HEK293 (cell line): ENCODE data around the gene ZNF296.

Experiments used
- ATF2 ChIP-seq: fragments of 450-650 bp; formaldehyde crosslinking; IDR thresholded peaks from 2 replicates; pipeline ENCODE4 v1.5.1; 2016; ENCODE audit warnings: missing biosample characterization, missing genetic modification characterization, low read depth
- BCL6B ChIP-seq: fragments of 450-650 bp; formaldehyde crosslinking; IDR thresholded peaks from 2 replicates; pipeline ENCODE4 v1.5.1; 2017; ENCODE audit warnings: missing biosample characterization, missing genetic modification characterization
- CTCF ChIP-seq: fragments of 450-650 bp; formaldehyde crosslinking; IDR thresholded peaks from 2 replicates; pipeline ENCODE4 v1.5.1; 2016; ENCODE audit warnings: missing biosample characterization, missing genetic modification characterization
- KLF7 ChIP-seq: fragments of 450-650 bp; formaldehyde crosslinking; IDR thresholded peaks from 2 replicates; pipeline ENCODE4 v1.5.1; 2016; ENCODE audit warnings: missing biosample characterization, missing genetic modification characterization, borderline replicate concordance
- MYNN ChIP-seq: fragments of 450-650 bp; formaldehyde crosslinking; IDR thresholded peaks from 2 replicates; pipeline ENCODE4 v1.5.1; 2016; ENCODE audit warnings: missing biosample characterization, missing genetic modification characterization, borderline replicate concordance
- ZBTB10 ChIP-seq: fragments of 450-650 bp; formaldehyde crosslinking; IDR thresholded peaks from 2 replicates; pipeline ENCODE4 v1.5.1; 2016; ENCODE audit warnings: missing biosample characterization, missing genetic modification characterization
- ZBTB48 ChIP-seq: fragments of 450-650 bp; formaldehyde crosslinking; IDR thresholded peaks from 2 replicates; pipeline ENCODE4 v1.5.1; 2016; ENCODE audit warnings: missing biosample characterization, missing genetic modification characterization
- ZFP69B ChIP-seq: fragments of 450-650 bp; formaldehyde crosslinking; IDR thresholded peaks from 2 replicates; pipeline ENCODE4 v1.5.1; 2016; ENCODE audit warnings: missing biosample characterization, missing genetic modification characterization
- ZNF133 ChIP-seq: fragments of 450-650 bp; formaldehyde crosslinking; IDR thresholded peaks from 2 replicates; pipeline ENCODE4 v1.5.1; 2016; ENCODE audit warnings: missing biosample characterization, missing genetic modification characterization
- ZNF221 ChIP-seq: fragments of 450-650 bp; formaldehyde crosslinking; IDR thresholded peaks from 2 replicates; pipeline ENCODE4 v1.5.1; 2017; ENCODE audit warnings: missing biosample characterization, missing genetic modification characterization, borderline replicate concordance
- ZNF426 ChIP-seq: fragments of 450-650 bp; formaldehyde crosslinking; IDR thresholded peaks from 2 replicates; pipeline ENCODE4 v1.5.1; 2017; ENCODE audit warnings: missing biosample characterization, missing genetic modification characterization, mild to moderate bottlenecking, inconsistent platforms, moderate library complexity
- ZNF555 ChIP-seq: fragments of 450-650 bp; formaldehyde crosslinking; conservative IDR thresholded peaks from 2 replicates; pipeline ENCODE4 v1.5.1; 2017; ENCODE audit warnings: missing biosample characterization, mild to moderate bottlenecking, missing genetic modification characterization, inconsistent platforms
- ZNF776 ChIP-seq: fragments of 450-650 bp; formaldehyde crosslinking; IDR thresholded peaks from 2 replicates; pipeline ENCODE4 v1.5.0; 2017; ENCODE audit warnings: missing biosample characterization, missing genetic modification characterization, borderline replicate concordance

- TF ChIP-seq ZNF776 (tag by site-specific recombination) = no peak
- no peak for TF ChIP-seq ZFP69B (tag by site-specific recombination)
- TF ChIP-seq ZNF426 (tag by site-specific recombination) = no peak
- no peak for TF ChIP-seq ZNF221 (tag by site-specific recombination)
- no peak for TF ChIP-seq ZBTB10
- TF ChIP-seq ZBTB48 (tag by site-specific recombination) = no peak
- TF ChIP-seq CTCF (tag by site-specific recombination) = no peak
- no peak for TF ChIP-seq ATF2 (tag by site-specific recombination)
- TF ChIP-seq KLF7 (tag by site-specific recombination) = no peak
- TF ChIP-seq MYNN = no peak
- TF ChIP-seq BCL6B (tag by site-specific recombination) = no peak
- no peak for TF ChIP-seq ZNF555 (tag by site-specific recombination)
- TF ChIP-seq ZNF133 (tag by site-specific recombination) = no peak
Measured at GRCh38 chr19:45070861-45071544, 5.3 kb downstream of the ZNF296 start.
